HepG2 (cell line): ENCODE results near the gene FBXO24. TPM values are rescaled to one million over a fixed set of nuclear protein-coding genes. Genes with fewer than 3 reads are reported as not detected.
A peak's percentile ranks its signal among the peaks of the same experiment; 100 is the strongest.

Source experiments
- AKNA ChIP-seq: sonication (generic); formaldehyde crosslinking; IDR thresholded peaks from 2 replicates; pipeline ENCODE4 v1.4.0; 2020; ENCODE audit warnings: missing genetic modification reagents, borderline replicate concordance
- CBX5 ChIP-seq: sonication (generic); formaldehyde crosslinking; IDR thresholded peaks from 2 replicates; pipeline ENCODE4 v1.4.0; 2020; ENCODE audit warnings: missing genetic modification reagents, borderline replicate concordance
- GABPB1 ChIP-seq: IDR thresholded peaks from 2 replicates; pipeline ENCODE4 v1.6.1; 2016; ENCODE audit warnings: mild to moderate bottlenecking, missing genetic modification reagents, moderate library complexity, missing compliant biosample characterization
- GPBP1L1 ChIP-seq: sonication (generic); formaldehyde crosslinking; IDR thresholded peaks from 2 replicates; pipeline ENCODE4 v1.5.0; 2020; ENCODE audit warnings: mild to moderate bottlenecking, missing genetic modification reagents
- HOXD1 ChIP-seq: sonication (generic); formaldehyde crosslinking; IDR thresholded peaks from 2 replicates; pipeline ENCODE4 v1.5.0; 2020; ENCODE audit warnings: missing genetic modification reagents
- JUNB ChIP-seq: sonication (generic); formaldehyde crosslinking; IDR thresholded peaks from 2 replicates; pipeline ENCODE4 v1.8.0; 2022; ENCODE audit warnings: missing genetic modification reagents, mild to moderate bottlenecking, borderline replicate concordance
- KLF6 ChIP-seq: IDR thresholded peaks from 2 replicates; pipeline ENCODE4 v1.8.0; 2016; ENCODE audit warnings: missing biosample characterization, missing genetic modification reagents
- NKX3-1 ChIP-seq: sonication (generic); formaldehyde crosslinking; IDR thresholded peaks from 2 replicates; pipeline ENCODE4 v1.5.0; 2020; ENCODE audit warnings: missing genetic modification reagents
- NR2F1 ChIP-seq, 2 experiments: fragments of 450-650 bp in 1 of 2; formaldehyde crosslinking in 1 of 2; IDR thresholded peaks; 2 replicates each; pipeline versions ENCODE4 v1.5.0 to v1.6.1; 2016 to 2020; ENCODE audit warnings: mild to moderate bottlenecking in 1 of 2, missing compliant biosample characterization in 1 of 2, missing genetic modification reagents in 1 of 2, moderate library complexity in 1 of 2
- ONECUT2 ChIP-seq: sonication (generic); formaldehyde crosslinking; IDR thresholded peaks from 2 replicates; pipeline ENCODE4 v1.4.0; 2020; ENCODE audit warnings: missing genetic modification reagents
- PHF5A ChIP-seq: IDR thresholded peaks from one replicate; pipeline ENCODE4 v1.6.1; 2018; ENCODE audit warnings: low read depth, missing genetic modification reagents; ENCODE audit not compliant: unreplicated experiment
- RFX5 ChIP-seq: IDR thresholded peaks from 2 replicates; pipeline ENCODE4 v1.6.1; 2011; ENCODE audit warnings: low read depth, low read length, improper control_type of control experiment
- TFDP2 ChIP-seq: sonication (generic); formaldehyde crosslinking; IDR thresholded peaks from 2 replicates; pipeline ENCODE4 v1.4.0; 2020; ENCODE audit warnings: missing genetic modification reagents
- ZNF430 ChIP-seq: sonication (generic); formaldehyde crosslinking; IDR thresholded peaks from 2 replicates; pipeline ENCODE4 v1.9.0; 2021; ENCODE audit warnings: mild to moderate bottlenecking, missing genetic modification reagents
- ZNF501 ChIP-seq: sonication (generic); formaldehyde crosslinking; IDR thresholded peaks from 2 replicates; pipeline ENCODE4 v1.5.1; 2020; ENCODE audit warnings: mild to moderate bottlenecking, moderate library complexity, missing genetic modification reagents
- ZNF597 ChIP-seq: sonication (generic); formaldehyde crosslinking; IDR thresholded peaks from 2 replicates; pipeline ENCODE4 v1.5.0; 2020; ENCODE audit warnings: missing genetic modification reagents
- ZNF749 ChIP-seq: sonication (generic); formaldehyde crosslinking; IDR thresholded peaks from 2 replicates; pipeline ENCODE4 v1.8.0; 2022; ENCODE audit warnings: mild to moderate bottlenecking, missing genetic modification reagents, moderate library complexity, borderline replicate concordance
- polyA plus RNA-seq, 8 experiments: library from polyadenylated mRNA; depleted of rRNA in 3 of 8; stranded (reverse) in 7 of 8; unstranded in 1 of 8; fragments of >200 nt; fragmentation: Illumina TruSeq in 4 of 8; extraction: Trizol in 4 of 8; gene quantifications; 2 replicates each; pipeline versions ENCODE4 v1.2.1 to v1.2.3, GENCODE V29; 2011 to 2016; ENCODE audit warnings: low read depth in 4 of 8, missing spikeins in 1 of 8, mixed read lengths in 1 of 8; ENCODE audit not compliant: insufficient read depth in 1 of 8
- total RNA-seq, 5 experiments: library from RNA; depleted of rRNA; stranded (reverse); fragments of >200 nt; fragmentation: Illumina TruSeq; extraction: Trizol; gene quantifications; 2 replicates each; pipeline ENCODE4 v1.2.3, GENCODE V29; 2016; ENCODE audit warnings: low read depth in 1 of 5
- TF ChIP-seq, protein P1 (sequence below): sonication (generic); formaldehyde crosslinking; IDR thresholded peaks from 2 replicates; pipeline ENCODE4 v1.5.1; 2020; ENCODE audit warnings: mild to moderate bottlenecking, missing genetic modification reagents, borderline replicate concordance

The FBXO24 gene
- total and polyA plus RNA-seq, 2 of the 13 experiments (the other 11 are each of a cell fraction or from before 2014, with no cell fraction given) = 0.20 to 0.55 TPM

DNA sequence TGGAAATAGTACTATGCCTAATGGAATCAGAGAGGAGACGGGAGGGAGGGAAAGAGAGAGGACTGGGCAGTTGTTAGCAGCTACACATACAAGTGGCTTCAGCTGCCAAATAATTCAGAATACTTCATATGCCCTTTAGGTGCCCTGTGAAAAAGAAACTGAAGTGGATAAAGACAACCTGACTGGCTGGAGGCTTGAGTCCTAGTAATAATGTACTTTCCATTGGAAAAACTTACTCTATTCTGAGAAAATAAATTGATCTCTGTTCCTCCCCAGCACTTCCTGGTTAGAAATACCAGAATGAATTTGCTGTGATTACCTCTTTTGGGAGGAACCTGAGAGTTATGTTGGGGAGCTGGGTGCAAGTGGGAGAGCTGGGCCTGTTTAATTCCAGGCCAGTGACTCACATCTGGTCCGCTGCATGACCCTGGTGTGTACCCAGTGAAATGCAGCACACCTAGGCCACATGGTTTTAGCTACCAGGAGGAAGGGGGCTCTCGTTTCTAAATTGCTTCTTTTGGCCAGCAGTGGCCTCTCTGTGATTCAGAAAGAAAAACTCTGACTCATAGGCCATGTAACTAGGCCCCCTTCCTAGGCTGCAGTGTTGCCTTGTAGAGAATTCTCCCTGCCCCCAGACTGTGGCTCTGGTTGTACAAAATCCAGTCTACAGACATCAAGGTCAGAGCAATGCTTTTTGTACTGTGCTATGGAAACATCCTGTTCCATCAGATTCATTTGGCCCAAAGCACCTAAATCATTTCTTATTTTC lies 40.6 kb upstream of the FBXO24 start (continued):
- TF ChIP-seq NKX3-1 (CRISPR knock-in tag) (0 out of 2 replicates have a peak, but pooled peaks have one; percentile 49), ZNF501 (CRISPR knock-in tag) (no peak), AKNA (CRISPR knock-in tag) (no peak), GPBP1L1 (CRISPR knock-in tag) (no peak), TFDP2 (no peak), NR2F1 (CRISPR knock-in tag; IDR thresholded peaks at IDR 0.05) (peak; percentile 46 to 71; a peak in 3 of 4 replicates), HOXD1 (0 out of 2 replicates have a peak, but pooled peaks have one; percentile 13), ZNF430 (CRISPR knock-in tag) (no peak), GABPB1 (CRISPR knock-in tag) (no peak; the same call in 1 of the 2 replicates), ONECUT2 (CRISPR knock-in tag) (no peak), JUNB (CRISPR knock-in tag) (peak; percentile 89), ZNF749 (CRISPR knock-in tag) (no peak), RFX5 (no peak), KLF6 (CRISPR knock-in tag) (peak; percentile 38), CBX5 (CRISPR knock-in tag) (peak; percentile 74; the same call in 1 of the 2 replicates), PHF5A (CRISPR knock-in tag) (no peak), ZNF597 (CRISPR knock-in tag) (no peak)
- TF ChIP-seq, protein P1, sequence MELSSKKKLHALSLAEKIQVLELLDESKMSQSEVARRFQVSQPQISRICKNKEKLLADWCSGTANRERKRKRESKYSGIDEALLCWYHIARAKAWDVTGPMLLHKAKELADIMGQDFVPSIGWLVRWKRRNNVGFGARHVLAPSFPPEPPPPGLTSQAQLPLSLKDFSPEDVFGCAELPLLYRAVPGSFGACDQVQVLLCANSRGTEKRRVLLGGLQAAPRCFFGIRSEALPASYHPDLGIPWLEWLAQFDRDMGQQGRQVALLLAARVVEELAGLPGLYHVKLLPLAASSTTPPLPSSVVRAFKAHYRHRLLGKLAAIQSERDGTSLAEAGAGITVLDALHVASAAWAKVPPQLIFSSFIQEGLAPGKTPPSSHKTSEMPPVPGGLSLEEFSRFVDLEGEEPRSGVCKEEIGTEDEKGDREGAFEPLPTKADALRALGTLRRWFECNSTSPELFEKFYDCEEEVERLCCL = no peak
